Stimulated activated CD4-positive, alpha-beta T cell treated with anti-CD3 and anti-CD28 coated beads, Interleukin-2, amount 100 ng/mL, for 4 hours (primary cell): ENCODE measurements around the gene TRIM10.

ENCODE experiments used
- DNase-seq: peaks from one replicate; pipeline ENCODE4 v3.0.0-alpha.2; 2020; ENCODE audit warnings: low read depth

The TRIM10 gene

GRCh38 chr6:30160785-30161531, at the start of gene TRIM10:
Gene TRIM10, minus strand, starts transcription at chr6:30161211. Its CDS starts 353 bp downstream, at chr6:30160858.
- no peak for DNase-seq

DNA sequence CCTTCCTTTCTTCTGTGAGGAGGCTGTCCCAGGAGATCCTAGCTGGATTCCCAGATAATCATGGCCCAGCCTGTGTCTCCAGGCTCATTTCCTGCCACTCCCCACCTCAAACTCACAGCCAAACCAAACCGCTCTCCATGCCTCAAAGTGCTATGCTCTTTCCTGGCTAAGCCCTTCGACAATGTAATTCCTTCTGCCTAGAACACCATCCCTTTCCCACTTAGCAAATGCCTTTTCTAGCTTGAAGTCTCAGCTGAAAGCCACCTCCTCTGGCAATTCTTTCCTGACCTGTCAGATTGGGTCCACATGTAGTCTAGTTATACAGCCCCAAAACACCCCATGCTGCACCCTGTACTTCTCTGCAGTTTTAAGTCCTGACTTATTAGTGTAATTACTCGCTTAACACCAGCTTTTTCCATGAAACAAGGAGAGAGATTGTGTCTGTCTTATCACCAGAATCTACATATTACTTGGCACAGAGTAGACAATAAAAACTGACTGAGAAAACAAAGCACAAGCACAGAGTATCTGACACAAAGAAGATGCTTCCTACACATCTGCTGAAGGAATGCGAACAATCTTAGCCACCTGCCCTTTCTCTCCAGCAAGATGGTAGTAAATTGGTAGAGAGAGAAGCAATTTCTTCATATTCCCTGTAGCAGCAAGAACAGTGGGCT, 46.7 kb upstream of the TRIM10 start:
- DNase-seq = no peak

DNA sequence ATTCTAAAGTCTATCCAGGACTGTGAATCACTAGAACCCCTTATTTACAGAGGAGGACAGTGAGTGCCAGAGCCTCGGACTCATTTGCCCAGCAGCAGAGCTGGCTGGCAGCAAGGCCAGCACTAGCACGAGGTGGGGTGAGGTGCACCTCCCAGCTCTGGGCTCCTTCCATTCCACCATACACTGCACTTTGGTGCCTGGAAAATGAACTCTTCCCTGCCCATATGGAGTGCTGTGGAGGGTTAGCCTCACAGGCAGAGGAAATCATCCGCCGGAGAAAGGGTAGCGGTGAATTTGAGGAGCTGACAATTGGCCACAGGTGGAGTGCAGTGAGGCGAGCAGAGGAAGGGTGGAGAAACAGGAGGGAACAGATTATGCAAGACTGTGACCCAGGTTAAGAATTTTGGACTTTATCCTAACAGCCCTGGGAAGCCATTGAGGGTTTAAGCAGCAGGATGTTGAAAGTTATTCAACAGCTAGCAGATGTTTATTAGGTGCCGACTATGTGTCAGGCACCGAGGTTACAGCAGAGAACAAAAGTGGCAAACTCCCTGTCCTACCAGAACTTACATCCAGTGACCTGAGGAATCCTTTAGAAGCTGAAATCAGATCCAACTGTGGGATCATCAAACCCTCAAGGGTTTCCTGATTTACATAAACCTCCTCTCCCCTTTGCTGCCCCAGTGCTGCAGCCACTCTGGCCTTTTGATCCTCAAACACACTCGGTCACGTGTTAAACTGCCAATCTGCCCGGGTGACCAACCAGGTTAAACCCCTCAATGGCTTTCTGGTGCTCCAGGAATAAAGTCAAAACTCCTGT, 46.0 kb upstream of the TRIM10 start:
- no peak for DNase-seq

- DNase-seq = no peak
Measured at GRCh38 chr6:30206152-30206551, 45.1 kb upstream of the TRIM10 start.

DNA sequence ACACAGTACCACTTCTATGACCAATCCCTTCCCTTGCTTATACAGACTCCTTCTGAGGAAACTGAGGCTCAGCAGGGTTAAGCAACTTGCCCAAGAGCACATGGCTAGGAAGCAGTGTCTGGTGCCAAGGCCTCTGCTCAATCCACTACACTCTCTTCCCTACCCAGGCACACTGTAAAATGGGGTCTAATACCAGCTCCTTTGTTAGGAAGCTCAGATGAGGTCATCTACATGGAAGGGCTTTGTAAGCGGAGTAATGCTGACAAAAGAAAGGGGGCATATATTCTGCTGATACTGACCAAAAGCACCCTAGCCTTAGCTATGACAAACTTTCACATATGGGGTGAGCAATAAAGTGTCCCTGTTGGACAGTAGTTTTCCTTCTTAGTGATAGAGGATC, 43.1 kb upstream of the TRIM10 start:
- DNase-seq = no peak

- DNase-seq = no peak
Measured at GRCh38 chr6:30202366-30202765, 41.4 kb upstream of the TRIM10 start.

DNA sequence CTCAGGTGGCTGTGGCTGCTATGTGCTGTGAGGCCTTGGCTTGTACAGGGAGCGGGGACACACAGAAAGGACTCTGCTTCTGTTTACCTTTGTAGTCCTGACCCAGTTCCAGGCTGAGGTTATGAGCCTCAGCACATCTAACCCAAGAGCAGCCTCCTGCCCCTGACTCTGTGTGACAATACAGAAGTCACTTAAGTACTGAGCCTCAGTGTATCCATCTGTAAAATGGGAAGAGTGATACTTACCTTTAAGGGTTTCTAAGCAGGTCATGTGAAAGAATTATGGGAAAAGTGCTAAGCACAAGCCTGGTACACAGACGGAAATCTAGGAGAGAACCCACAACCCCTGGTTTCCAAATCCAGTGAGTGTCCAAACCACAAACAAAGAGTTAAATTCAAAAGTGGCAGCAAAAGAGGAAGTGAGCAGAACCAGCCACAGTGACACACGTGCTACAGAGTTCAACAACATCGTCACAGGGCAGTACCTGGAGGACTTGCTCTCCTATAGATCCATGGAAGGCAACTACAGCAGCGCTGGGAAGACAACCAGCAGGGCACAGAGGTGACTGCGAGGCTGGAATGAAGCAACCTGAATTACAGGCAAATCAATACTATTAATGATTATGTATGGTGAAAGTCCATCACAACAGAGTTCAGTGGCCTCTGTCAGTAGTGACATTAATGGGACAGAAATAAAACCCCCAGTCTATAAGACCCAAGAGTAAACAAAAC, 39.7 kb upstream of the TRIM10 start:
- DNase-seq = no peak

- DNase-seq = no peak
Measured at GRCh38 chr6:30198166-30199084, 37.4 kb upstream of the TRIM10 start.

DNA sequence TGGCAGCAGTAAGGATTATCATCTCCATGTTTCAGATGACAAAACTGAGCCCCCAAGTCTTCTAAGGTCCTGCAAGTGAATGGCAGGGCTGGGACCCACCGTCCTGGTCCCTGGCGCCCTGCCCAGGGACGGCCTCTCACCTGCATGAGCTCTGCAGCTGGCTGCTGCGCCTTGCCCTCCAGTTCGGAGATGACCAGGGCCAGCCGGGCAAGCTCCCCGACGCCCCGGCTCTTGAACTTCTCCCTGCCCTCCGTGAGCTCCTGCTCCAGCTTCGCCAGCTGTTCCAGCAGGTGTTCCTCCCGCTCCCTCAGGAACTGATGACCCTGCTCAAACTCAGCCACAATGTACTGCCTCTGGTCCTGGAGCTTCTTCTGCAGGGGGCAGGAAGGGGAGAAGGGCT, 35.4 kb upstream of the TRIM10 start:
- no peak for DNase-seq

GRCh38 chr6:30195951-30196350, 34.9 kb upstream of the TRIM10 start:
- DNase-seq = no peak

DNA sequence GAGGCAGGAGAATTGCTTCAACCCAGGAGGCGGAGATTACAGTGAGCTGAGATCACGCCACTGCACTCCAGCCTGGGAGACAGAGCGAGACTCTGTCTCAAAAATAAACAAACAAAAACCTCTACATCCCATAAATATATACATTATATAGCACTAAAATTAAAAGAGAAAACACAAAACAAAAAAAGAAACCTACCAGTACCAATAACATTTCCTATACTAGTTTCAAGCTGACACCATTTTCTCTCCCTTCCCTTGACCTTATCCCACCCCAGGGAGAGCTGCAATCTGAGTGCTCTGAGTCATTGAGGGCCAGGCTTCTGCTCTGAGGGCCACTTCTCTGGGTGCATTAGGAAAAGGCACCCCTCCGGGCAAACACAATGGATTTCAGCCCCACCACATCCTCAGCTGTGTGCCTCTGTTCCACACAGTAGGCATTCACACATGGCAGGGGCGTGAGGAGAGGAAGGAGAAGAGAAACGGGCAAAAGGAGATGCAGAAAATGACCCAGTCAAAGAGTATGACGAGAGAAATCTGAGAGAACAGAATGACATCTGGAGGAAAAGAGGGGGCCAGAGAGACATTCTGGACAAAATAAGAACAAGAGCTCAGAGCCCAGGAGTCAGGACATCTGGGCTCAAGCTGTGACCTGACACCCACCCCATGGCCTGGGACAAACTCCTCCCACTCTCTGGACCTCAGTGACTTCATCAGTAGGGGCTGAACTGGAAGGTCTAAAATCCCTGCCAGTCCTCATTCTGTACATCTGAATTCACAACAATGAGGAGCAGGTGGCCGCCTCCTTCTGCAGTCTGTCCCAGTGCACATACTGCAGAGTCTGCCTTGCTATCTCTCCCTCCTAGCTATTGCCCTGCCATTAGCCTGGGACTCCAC, 34.0 kb upstream of the TRIM10 start:
- no peak for DNase-seq

DNA sequence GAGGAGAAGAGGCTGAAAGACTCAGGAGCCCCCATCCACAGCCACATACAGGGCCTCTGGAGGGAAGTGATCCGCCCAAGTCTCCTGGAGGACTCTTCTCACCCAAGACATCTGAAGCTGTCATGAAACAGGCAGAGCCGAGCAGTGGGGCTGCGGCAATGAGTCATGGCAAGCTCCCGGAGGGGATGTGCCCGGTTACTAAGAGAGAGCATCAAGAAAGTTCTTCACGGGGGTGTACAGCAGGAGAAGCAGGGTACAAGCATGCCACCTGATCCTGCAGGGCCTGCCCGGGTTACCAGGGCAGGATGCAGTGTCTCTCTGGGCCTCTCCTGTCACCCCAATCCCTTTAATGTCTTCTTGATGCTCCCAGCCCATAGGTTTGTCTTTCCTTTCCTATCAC, 31.1 kb upstream of the TRIM10 start:
- no peak for DNase-seq

GRCh38 chr6:30188541-30188940, 27.5 kb upstream of the TRIM10 start:
- no peak for DNase-seq

DNA sequence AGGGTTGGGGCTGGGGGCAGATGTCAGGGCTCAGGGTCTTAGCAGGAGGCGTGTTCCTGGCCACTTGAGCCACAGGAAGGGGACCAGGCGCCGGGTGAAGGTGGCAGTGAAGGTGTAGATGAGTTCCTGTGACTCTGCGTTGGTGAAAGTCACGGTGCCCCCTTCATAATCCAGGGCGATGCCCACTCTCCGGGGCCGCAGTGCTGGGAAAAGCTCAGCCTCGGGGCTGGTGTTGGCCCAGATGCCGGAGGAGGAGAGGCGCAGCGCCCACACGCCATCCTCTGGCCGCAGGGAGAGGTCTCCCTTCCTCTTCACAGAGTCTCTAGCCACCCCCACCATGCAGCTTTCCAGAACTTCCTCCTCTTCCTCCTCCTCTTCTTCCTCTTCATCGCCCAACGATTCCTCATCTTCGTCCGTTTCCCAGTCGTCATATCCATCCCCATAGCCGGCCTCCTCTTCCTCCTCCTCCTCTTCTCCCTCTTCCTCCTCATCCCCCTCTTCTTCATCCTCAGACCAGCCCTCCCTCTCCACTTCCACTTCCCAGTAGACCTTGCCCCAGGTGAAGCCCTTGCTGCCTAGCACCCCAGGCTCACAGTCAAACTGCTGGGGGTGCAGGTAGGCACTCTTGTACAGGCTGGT, 25.0 kb upstream of the TRIM10 start:
- no peak for DNase-seq

- DNase-seq = no peak
Measured at GRCh38 chr6:30184417-30185031, 23.5 kb upstream of the TRIM10 start.

GRCh38 chr6:30180145-30180544, 19.1 kb upstream of the TRIM10 start:
- DNase-seq = no peak

- DNase-seq = no peak
Measured at GRCh38 chr6:30178837-30179236, 17.8 kb upstream of the TRIM10 start.

- no peak for DNase-seq
Measured at GRCh38 chr6:30175765-30176164, 14.8 kb upstream of the TRIM10 start.

DNA sequence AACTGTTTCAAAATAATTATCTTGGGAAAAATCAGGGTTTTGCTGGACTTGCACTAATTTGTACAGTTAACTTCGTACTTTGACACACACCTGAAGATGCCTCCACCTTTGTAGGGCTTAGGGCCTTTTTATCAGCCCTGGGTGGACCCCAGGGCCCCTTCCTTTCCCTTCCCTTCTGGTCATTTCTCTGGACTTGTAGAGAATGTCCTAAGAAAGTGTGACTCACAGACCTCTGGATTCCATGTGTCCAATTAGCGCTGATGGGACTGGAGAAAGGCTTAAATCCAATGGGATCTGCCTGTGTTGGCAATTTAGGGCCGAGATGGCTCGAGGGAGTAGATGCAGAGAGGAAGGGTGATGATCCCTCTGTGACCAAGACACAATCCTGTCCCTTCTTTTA, 11.7 kb upstream of the TRIM10 start:
- DNase-seq = no peak
